ENCODE results near the gene L3MBTL4. TPM values are rescaled to one million over a fixed set of nuclear protein-coding genes. Genes with fewer than 3 reads are reported as not detected.

Gene L3MBTL4
- total and polyA plus RNA-seq, 10 donors: 1.1 to 21.0 (median 12.7) TPM

DNA sequence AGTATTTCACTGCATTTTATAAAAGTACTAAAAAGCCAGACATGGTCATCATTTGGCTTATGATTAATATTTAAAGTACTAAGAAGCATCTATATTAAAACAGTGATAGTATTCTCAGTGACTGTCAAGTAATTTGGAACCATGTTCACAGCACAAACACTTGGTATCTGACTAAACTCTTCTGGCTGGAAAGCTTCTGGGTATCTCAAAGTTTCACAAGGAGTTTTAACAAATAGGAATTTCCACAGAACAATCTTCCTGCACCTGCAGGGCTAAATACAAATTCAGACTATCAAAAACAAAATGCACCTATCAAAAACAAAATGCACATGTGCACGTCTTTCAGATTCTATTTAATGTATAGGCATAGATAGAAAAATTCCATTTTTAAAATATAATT lies 158.8 kb downstream of the L3MBTL4 start:
- Histone ChIP-seq H3K27me3 (replicated peaks in 1 of 7) (no peaks in the 10 kb centered on the region), H3K4me1 (peaks cover 8 to 34% (median 21%) of the 10 kb centered on the region in 6 donors), H3K9me3 (peaks cover 0 to 30% (median 21%) of the 10 kb centered on the region in 8 donors), H3K36me3 (no peaks in the 10 kb centered on the region), H3K4me3 (no peak overlapping the region), H3K27ac (peak overlapping the region in 4 of 8 donors; percentile 52 to 65 (median 59))
- TF ChIP-seq POLR2AphosphoS5 (IDR thresholded peaks at IDR 0.05): no peak
- no peak for TF ChIP-seq CTCF (IDR thresholded peaks at IDR 0.05 in 8 of 11, conservative IDR thresholded peaks at IDR 0.05 in 3 of 11)
- no peak for TF ChIP-seq POLR2A (IDR thresholded peaks at IDR 0.05)
- intact Hi-C loops (cut with DNase I; ENCODE audit: low total_unique reads): no loop called here
- 62 to 76% (median 67%) methylated on average over 1 of the region's 1 CpG for WGBS, 5 donors
- no peak for DNase-seq

- DNase-seq: no peak
- H3K27me3 ChIP-seq (replicated peaks in 1 of 7): no peaks in the 10 kb centered on the region
- intact Hi-C loops (cut with DNase I; ENCODE audit: low total_unique reads): no loop called here
- no peaks in the 10 kb centered on the region for H3K36me3 ChIP-seq
- peak overlapping the region in 6 of 8 donors; percentile 39 to 73 (median 59) for H3K27ac ChIP-seq
- WGBS, 5 donors: 11 to 17% (median 16%) methylated on average over 4 of the region's 4 CpGs
- TF ChIP-seq POLR2AphosphoS5 (IDR thresholded peaks at IDR 0.05): no peak
- no peak for TF ChIP-seq CTCF (IDR thresholded peaks at IDR 0.05 in 8 of 11, conservative IDR thresholded peaks at IDR 0.05 in 3 of 11)
- TF ChIP-seq POLR2A (IDR thresholded peaks at IDR 0.05): no peak
- H3K4me1 ChIP-seq: peaks cover 8 to 41% (median 22%) of the 10 kb centered on the region in 6 donors
- no peak overlapping the region for H3K4me3 ChIP-seq
- peaks cover 0 to 24% (median 15%) of the 10 kb centered on the region in 8 donors for H3K9me3 ChIP-seq
Observed at GRCh38 chr18:6255116-6255705, 159.5 kb downstream of the L3MBTL4 start.

DNA sequence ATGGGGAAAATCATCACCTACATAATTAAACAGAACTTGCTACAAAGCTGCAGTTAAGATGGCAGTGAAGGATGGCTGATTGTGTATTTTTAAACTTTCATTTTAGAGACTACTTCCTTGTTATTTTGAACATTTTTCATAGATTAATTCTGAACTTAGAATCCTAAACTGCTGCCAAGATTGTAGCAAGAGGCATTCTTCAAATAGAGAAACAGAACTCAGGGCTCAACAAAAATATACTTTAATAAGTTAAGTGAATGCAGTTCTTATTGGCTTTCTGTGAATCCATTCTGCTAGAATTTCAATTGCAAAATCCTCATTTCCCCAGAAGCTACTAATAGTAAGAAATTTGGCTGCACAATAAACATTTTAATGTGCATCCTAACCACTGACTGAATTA lies 160.3 kb downstream of the L3MBTL4 start:
- TF ChIP-seq CTCF (IDR thresholded peaks at IDR 0.05 in 8 of 11, conservative IDR thresholded peaks at IDR 0.05 in 3 of 11): no peak
- no peak for TF ChIP-seq POLR2A (IDR thresholded peaks at IDR 0.05)
- no peak for TF ChIP-seq POLR2AphosphoS5 (IDR thresholded peaks at IDR 0.05)
- Histone ChIP-seq H3K4me3 (no peak overlapping the region), H3K27ac (peak overlapping the region in 6 of 8 donors; percentile 39 to 73 (median 59)), H3K4me1 (peaks cover 8 to 48% (median 29%) of the 10 kb centered on the region in 6 donors), H3K27me3 (replicated peaks in 1 of 7) (no peaks in the 10 kb centered on the region), H3K36me3 (no peaks in the 10 kb centered on the region), H3K9me3 (peaks cover 0 to 17% (median 8%) of the 10 kb centered on the region in 8 donors)
- intact Hi-C loops (cut with DNase I; ENCODE audit: low total_unique reads): no loop called here
- no peak for DNase-seq

DNA sequence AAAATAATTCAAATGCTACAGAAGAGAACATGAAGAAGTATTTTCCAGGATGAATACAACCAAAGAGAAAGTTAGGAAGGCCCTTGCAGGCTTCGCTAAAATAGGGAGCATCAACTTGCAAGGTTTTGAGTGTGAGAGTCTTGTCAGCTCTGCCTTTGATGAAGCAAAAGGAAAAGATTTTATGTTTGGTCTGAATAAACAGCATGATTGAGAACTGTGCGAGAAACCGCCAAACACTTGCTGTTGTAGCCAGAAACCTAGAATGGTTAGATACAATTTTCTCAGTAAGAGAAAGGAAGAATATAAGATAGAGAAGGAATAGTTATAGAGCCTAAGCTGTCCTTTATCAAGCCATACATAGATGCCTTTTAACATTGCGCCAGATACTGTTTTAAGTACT lies 163.6 kb downstream of the L3MBTL4 start:
- H3K4me3 ChIP-seq: no peak overlapping the region
- H3K27me3 ChIP-seq (replicated peaks in 1 of 7): no peaks in the 10 kb centered on the region
- peaks cover 0 to 8% (median 0%) of the 10 kb centered on the region in 8 donors for H3K9me3 ChIP-seq
- no peak for TF ChIP-seq POLR2AphosphoS5 (IDR thresholded peaks at IDR 0.05)
- TF ChIP-seq CTCF (IDR thresholded peaks at IDR 0.05 in 8 of 11, conservative IDR thresholded peaks at IDR 0.05 in 3 of 11): no peak
- TF ChIP-seq POLR2A (IDR thresholded peaks at IDR 0.05): no peak
- H3K4me1 ChIP-seq: peaks cover 8 to 45% (median 24%) of the 10 kb centered on the region in 6 donors
- H3K27ac ChIP-seq: no peak overlapping the region
- 93 to 97% (median 95%) methylated on average over 4 of the region's 4 CpGs for WGBS, 5 donors
- H3K36me3 ChIP-seq: no peaks in the 10 kb centered on the region
- intact Hi-C loops (cut with DNase I; ENCODE audit: low total_unique reads): no loop called here
- DNase-seq: no peak

Data from spleen (tissue), 11 donors.